Endothelial cell of umbilical vein (primary cell): ENCODE results near the gene ST6GALNAC2. TPM values are rescaled to one million over a fixed set of nuclear protein-coding genes. Genes with fewer than 3 reads are reported as not detected.

Experiments
- BruUV-seq: library from RNA; stranded (reverse); fragments of 400-500 nt; replicated peaks from 2 replicates; lab custom pipeline; 2021; lab: Mats Ljungman, UMichigan
- CTCF ChIA-PET: fragments of 300-600, 350-600 bp; sonication (Branson Sonifier 250); formaldehyde crosslinking; loops from one replicate; lab custom pipeline; 2021; ENCODE audit warnings: antibody characterized with exemption, inconsistent platforms; lab: Charles Lee
- POLR2A ChIA-PET: fragments of 300-600, 350-600 bp; sonication (Branson Sonifier 250); formaldehyde crosslinking; loops from one replicate; lab custom pipeline; 2021; ENCODE audit warnings: antibody characterized with exemption, inconsistent platforms; lab: Charles Lee
- DNase-seq: peaks from one replicate; pipeline ENCODE4 v3.0.0-alpha.2; 2011; ENCODE audit warnings: low read depth, low spot score
- FAIRE-seq: peaks from 2 replicates; lab custom pipeline; 2011; peaks lifted over from hg19 to GRCh38; lab: Jason Lieb, UNC
- H2AFZ ChIP-seq: 2 replicates; pipeline ENCODE4 v1.6.0; 2012; ENCODE audit warnings: low read depth, low read length, control low read depth, inconsistent platforms
- H3K27ac ChIP-seq: 2 replicates; pipeline ENCODE4 v1.5.1; 2011; ENCODE audit warnings: low read depth, mild to moderate bottlenecking, control low read depth, low read length, moderate library complexity; ENCODE audit not compliant: insufficient read depth
- H3K27me3 ChIP-seq, 2 experiments: 2 replicates each; pipeline versions ENCODE4 v1.6.0 to v1.6.1; 2011; ENCODE audit warnings: low read length in 2 of 2, mixed read lengths in 1 of 2; ENCODE audit not compliant: control insufficient read depth in 2 of 2, insufficient read depth in 2 of 2
- H3K36me3 ChIP-seq, 2 experiments: 2 replicates in 1 of 2; 3 replicates in 1 of 2; pipeline ENCODE4 v1.5.1; 2011; ENCODE audit warnings: low read length in 2 of 2, mild to moderate bottlenecking in 1 of 2, moderate library complexity in 1 of 2; ENCODE audit not compliant: control insufficient read depth in 2 of 2, insufficient read depth in 2 of 2; ENCODE audit errors: extremely low read depth in 1 of 2
- H3K4me1 ChIP-seq: 3 replicates; pipeline ENCODE4 v1.5.1; 2011; ENCODE audit warnings: mild to moderate bottlenecking, low read length; ENCODE audit not compliant: control insufficient read depth, insufficient read depth; ENCODE audit errors: extremely low read depth
- H3K4me2 ChIP-seq: 2 replicates; pipeline ENCODE4 v1.6.1; 2011; ENCODE audit warnings: low read length, control low read depth, mixed read lengths; ENCODE audit not compliant: insufficient read depth
- H3K4me3 ChIP-seq, 3 experiments: fragments of 200-600 bp in 1 of 3; sonication (generic), shearing (Covaris generic) in 1 of 3; replicated peaks in 1 of 3; 2 replicates each; pipeline ENCODE4 v1.5.1; 2011 to 2016; ENCODE audit warnings: control low read depth in 3 of 3, low read length in 3 of 3, mild to moderate bottlenecking in 2 of 3, inconsistent platforms in 1 of 3, low read depth in 1 of 3, moderate library complexity in 1 of 3; ENCODE audit not compliant: insufficient read depth in 1 of 3
- H3K79me2 ChIP-seq: 2 replicates; pipeline ENCODE4 v1.6.0; 2012; ENCODE audit warnings: low read length, inconsistent platforms; ENCODE audit not compliant: control insufficient read depth, insufficient read depth
- H3K9ac ChIP-seq: replicated peaks from 2 replicates; pipeline ENCODE3; 2011; ENCODE audit warnings: low read length, control low read depth; ENCODE audit not compliant: insufficient read depth; ENCODE audit errors: extremely low read depth
- H3K9me1 ChIP-seq: replicated peaks from 3 replicates; pipeline ENCODE4 v1.6.0; 2011; ENCODE audit warnings: mild to moderate bottlenecking, low read length; ENCODE audit not compliant: control insufficient read depth, insufficient read depth; ENCODE audit errors: extremely low read depth
- H3K9me3 ChIP-seq: replicated peaks from 2 replicates; pipeline ENCODE4 v1.5.1; 2012; ENCODE audit warnings: low read length, inconsistent platforms; ENCODE audit not compliant: control insufficient read depth, insufficient read depth
- H4K20me1 ChIP-seq: replicated peaks from 2 replicates; pipeline ENCODE3; 2011; ENCODE audit warnings: mild to moderate bottlenecking, low read length; ENCODE audit not compliant: control insufficient read depth, insufficient read depth; ENCODE audit errors: extremely low read depth
- CTCF ChIP-seq, 2 donors: IDR thresholded peaks; 1 replicate in 1 of 2; 2 replicates in 1 of 2; pipeline ENCODE4 v1.5.1; 2011; ENCODE audit warnings: low read length in 2 of 2, mild to moderate bottlenecking in 2 of 2, moderate library complexity in 2 of 2, control low read depth in 1 of 2, inconsistent platforms in 1 of 2, low read depth in 1 of 2; ENCODE audit not compliant: insufficient read depth in 1 of 2; ENCODE audit errors: extremely low read depth in 1 of 2
- EZH2 ChIP-seq: IDR thresholded peaks from 2 replicates; pipeline ENCODE4 v1.6.1; 2012; ENCODE audit warnings: borderline replicate concordance, low read depth, mild to moderate bottlenecking, moderate library complexity, low read length, inconsistent platforms; ENCODE audit not compliant: severe bottlenecking
- FOS ChIP-seq: IDR thresholded peaks from 2 replicates; pipeline ENCODE4 v1.6.1; 2011; ENCODE audit warnings: mild to moderate bottlenecking, low read length, moderate library complexity, borderline replicate concordance; ENCODE audit not compliant: insufficient read depth
- GATA2 ChIP-seq: IDR thresholded peaks from 2 replicates; pipeline ENCODE4 v1.7.0; 2011; ENCODE audit warnings: low read depth, mild to moderate bottlenecking, moderate library complexity, mixed read lengths, low read length; ENCODE audit not compliant: insufficient read length, insufficient read depth
- JUN ChIP-seq: IDR thresholded peaks from 2 replicates; pipeline ENCODE4 v1.6.1; 2011; ENCODE audit warnings: borderline replicate concordance, low read depth; ENCODE audit not compliant: insufficient read length, insufficient read depth
- MYC ChIP-seq: IDR thresholded peaks from one replicate; pipeline ENCODE4 v1.6.1; 2011; ENCODE audit warnings: mild to moderate bottlenecking, low read depth, low read length
- POLR2A ChIP-seq: IDR thresholded peaks from 2 replicates; pipeline ENCODE4 v1.6.1; 2012; ENCODE audit warnings: low read depth, mild to moderate bottlenecking, control low read depth, low read length
- POLR2AphosphoS5 ChIP-seq: IDR thresholded peaks from 2 replicates; pipeline ENCODE4 v1.6.1; 2012; ENCODE audit warnings: low read depth, mild to moderate bottlenecking, control low read depth, low read length, moderate library complexity; ENCODE audit not compliant: insufficient read depth
- dilution Hi-C: fragments of 300-500 bp; cut with MboI; formaldehyde crosslinking; loops from one replicate; pipeline ENCODE4 v1.15.0; 2019; ENCODE audit warnings: low sequenced_read_pairs; ENCODE audit not compliant: extremely low pct_ligation_motif_present
- intact Hi-C: fragments of 100-400 bp; cut with micrococcal nuclease; formaldehyde crosslinking; loops from one replicate; pipeline ENCODE4 v1.10.0; 2022
- polyA plus RNA-seq, 4 experiments: library from polyadenylated mRNA; depleted of rRNA in 3 of 4; stranded (reverse) in 3 of 4; unstranded in 1 of 4; fragments of >200 nt; gene quantifications; 2 replicates each; pipeline versions ENCODE4 v1.2.1 to v1.2.3, GENCODE V29; 2011 to 2012; ENCODE audit warnings: missing spikeins in 1 of 4
- total RNA-seq: library from RNA; stranded (reverse); gene quantifications from 2 replicates; pipeline ENCODE4 v1.2.3, GENCODE V29; 2021
- TF ChIP-seq, protein P1 (sequence below): IDR thresholded peaks from 2 replicates; pipeline ENCODE4 v1.6.1; 2011; ENCODE audit not compliant: insufficient read depth, insufficient read length

ST6GALNAC2 gene
- total and polyA plus RNA-seq, 2 donors (not counting 3 experiments of a cell fraction or from before 2014, with no cell fraction given): 0.59 to 1.7 TPM

GRCh38 chr17:76630151-76630550 lies 44.5 kb upstream of the ST6GALNAC2 start:
- H2AFZ ChIP-seq: no peak overlapping the region
- H3K4me2 ChIP-seq: no peak overlapping the region
- CTCF ChIA-PET: interaction anchor here (0.8 kb wide), 1 partner anchor 71 kb away, joined by 3 read pairs; no protein-coding TSS in a partner anchor
- H3K9me1 ChIP-seq: no peaks in the 10 kb centered on the region
- no peak for DNase-seq
- H3K4me3 ChIP-seq: no peak overlapping the region
- intact Hi-C loops (no loop called here), dilution Hi-C loops (no loop called here)
- FAIRE-seq: no peak
- no peaks in the 10 kb centered on the region for H3K4me1 ChIP-seq
- H3K9me3 ChIP-seq: no peaks in the 10 kb centered on the region
- BruUV-seq: no TSS peak
- H3K27ac ChIP-seq: no peak overlapping the region
- H3K36me3 ChIP-seq: no peaks in the 10 kb centered on the region
- no peak overlapping the region for H3K9ac ChIP-seq
- POLR2A ChIA-PET: no interaction called here
- H4K20me1 ChIP-seq: no peaks in the 10 kb centered on the region
- peaks cover 0 to 2% of the 10 kb centered on the region in 2 experiments for H3K27me3 ChIP-seq
- no peaks in the 10 kb centered on the region for H3K79me2 ChIP-seq
- TF ChIP-seq FOS (no peak), GATA2 (no peak), CTCF (IDR thresholded peaks at IDR 0.05; ENCODE audit: extremely low read depth in 1 of 2, insufficient read depth in 1 of 2, low read depth in 1 of 2, low read length in 2 of 2) (no peak), POLR2A (no peak), JUN (no peak), MYC (no peak), EZH2 (no peak), POLR2AphosphoS5 (no peak)
- TF ChIP-seq, protein P1, sequence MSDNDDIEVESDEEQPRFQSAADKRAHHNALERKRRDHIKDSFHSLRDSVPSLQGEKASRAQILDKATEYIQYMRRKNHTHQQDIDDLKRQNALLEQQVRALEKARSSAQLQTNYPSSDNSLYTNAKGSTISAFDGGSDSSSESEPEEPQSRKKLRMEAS: no peak
